SU-DHL-6 (cell line): ENCODE measurements around the gene MROH2A.

Experiments used
- EZH2phosphoT487 ChIP-seq: fragments of 200-600 bp; sonication (generic), shearing (Covaris generic); conservative IDR thresholded peaks from 2 replicates; pipeline ENCODE4 v1.6.1; 2018; ENCODE audit warnings: mild to moderate bottlenecking, antibody characterized with exemption, low read length, moderate library complexity, mixed read lengths
- TF ChIP-seq, protein P1 (sequence below): fragments of 200-600 bp; sonication (generic); IDR thresholded peaks from one replicate; pipeline ENCODE4 v1.5.1; 2017; ENCODE audit warnings: antibody characterized with exemption, mild to moderate bottlenecking, low read length, moderate library complexity; ENCODE audit not compliant: insufficient read depth, poor library complexity, severe bottlenecking

DNA sequence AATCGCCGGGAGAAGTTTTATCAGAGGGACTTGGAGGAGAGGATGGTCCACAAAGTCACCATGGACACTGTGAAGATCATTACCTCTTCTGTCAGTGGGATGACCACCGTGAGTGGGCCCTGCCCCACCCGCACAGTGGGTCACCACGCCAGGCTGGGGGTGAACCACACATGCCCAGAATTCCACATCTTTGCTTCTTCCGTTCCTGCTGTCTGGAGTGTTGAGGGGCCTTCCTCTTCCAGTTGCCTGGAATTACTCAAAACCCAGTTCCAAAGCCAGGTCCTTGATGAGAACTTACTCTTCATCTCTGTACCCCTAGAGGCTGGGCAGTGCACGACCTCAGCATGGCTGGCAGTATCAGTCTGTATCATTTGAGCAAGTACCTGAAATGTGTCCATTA is 22.1 kb downstream of the MROH2A start:
- TF ChIP-seq, protein P1, sequence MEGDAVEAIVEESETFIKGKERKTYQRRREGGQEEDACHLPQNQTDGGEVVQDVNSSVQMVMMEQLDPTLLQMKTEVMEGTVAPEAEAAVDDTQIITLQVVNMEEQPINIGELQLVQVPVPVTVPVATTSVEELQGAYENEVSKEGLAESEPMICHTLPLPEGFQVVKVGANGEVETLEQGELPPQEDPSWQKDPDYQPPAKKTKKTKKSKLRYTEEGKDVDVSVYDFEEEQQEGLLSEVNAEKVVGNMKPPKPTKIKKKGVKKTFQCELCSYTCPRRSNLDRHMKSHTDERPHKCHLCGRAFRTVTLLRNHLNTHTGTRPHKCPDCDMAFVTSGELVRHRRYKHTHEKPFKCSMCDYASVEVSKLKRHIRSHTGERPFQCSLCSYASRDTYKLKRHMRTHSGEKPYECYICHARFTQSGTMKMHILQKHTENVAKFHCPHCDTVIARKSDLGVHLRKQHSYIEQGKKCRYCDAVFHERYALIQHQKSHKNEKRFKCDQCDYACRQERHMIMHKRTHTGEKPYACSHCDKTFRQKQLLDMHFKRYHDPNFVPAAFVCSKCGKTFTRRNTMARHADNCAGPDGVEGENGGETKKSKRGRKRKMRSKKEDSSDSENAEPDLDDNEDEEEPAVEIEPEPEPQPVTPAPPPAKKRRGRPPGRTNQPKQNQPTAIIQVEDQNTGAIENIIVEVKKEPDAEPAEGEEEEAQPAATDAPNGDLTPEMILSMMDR, result no peak
- no peak for TF ChIP-seq EZH2phosphoT487
